Measurements from ENCODE around the gene PLPP2.

DNA sequence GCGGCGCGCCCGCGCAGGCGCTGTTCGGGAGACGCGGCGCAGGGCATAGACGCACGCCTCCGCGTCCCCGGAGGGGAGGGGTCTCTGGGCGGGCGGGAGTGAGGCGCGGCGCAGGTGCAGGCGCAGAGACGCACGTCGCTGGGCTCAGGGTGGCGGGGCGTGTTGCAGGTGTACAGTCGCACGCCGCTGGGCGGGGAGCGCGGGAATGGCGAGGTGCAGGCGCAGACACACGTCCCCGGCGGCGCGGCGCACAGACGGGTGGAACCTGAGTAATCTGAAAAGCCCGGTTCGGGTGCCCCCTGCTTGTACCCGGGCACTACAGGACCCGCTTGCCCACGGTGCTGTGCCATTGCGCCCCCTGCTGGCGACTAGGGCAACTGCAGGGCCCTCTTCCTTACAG lies 44.7 kb downstream of the PLPP2 start:
- TF ChIP-seq TBP (optimal IDR thresholded peaks at IDR 0.05; ENCODE audit: low read depth, low read length) (no peak), COPS2 (conservative IDR thresholded peaks at IDR 0.05) (no peak), CHD2 (IDR thresholded peaks at IDR 0.05; ENCODE audit: low read depth, low read length) (no peak), EP300 (IDR thresholded peaks at IDR 0.05; ENCODE audit: low read length) (no peak), KLF1 (tag; IDR thresholded peaks at IDR 0.05) (no peak), SMARCE1 (IDR thresholded peaks at IDR 0.05) (no peak), FOXM1 (IDR thresholded peaks at IDR 0.05; ENCODE audit: low read depth) (no peak), FOXM1 (CRISPR knock-in tag; IDR thresholded peaks at IDR 0.05; ENCODE audit: low read depth) (no peak), MXI1 (IDR thresholded peaks at IDR 0.05; ENCODE audit: low read depth, low read length) (no peak), ZNF24 (IDR thresholded peaks at IDR 0.05) (no peak), ILK (tag; IDR thresholded peaks at IDR 0.05; ENCODE audit: borderline replicate concordance, low read depth) (no peak), ZNF354B (CRISPR knock-in tag; IDR thresholded peaks at IDR 0.05) (no peak), EZH2 (IDR thresholded peaks at IDR 0.05; ENCODE audit: borderline replicate concordance, low read depth, low read length) (no peak)
- TF ChIP-seq, protein P1, sequence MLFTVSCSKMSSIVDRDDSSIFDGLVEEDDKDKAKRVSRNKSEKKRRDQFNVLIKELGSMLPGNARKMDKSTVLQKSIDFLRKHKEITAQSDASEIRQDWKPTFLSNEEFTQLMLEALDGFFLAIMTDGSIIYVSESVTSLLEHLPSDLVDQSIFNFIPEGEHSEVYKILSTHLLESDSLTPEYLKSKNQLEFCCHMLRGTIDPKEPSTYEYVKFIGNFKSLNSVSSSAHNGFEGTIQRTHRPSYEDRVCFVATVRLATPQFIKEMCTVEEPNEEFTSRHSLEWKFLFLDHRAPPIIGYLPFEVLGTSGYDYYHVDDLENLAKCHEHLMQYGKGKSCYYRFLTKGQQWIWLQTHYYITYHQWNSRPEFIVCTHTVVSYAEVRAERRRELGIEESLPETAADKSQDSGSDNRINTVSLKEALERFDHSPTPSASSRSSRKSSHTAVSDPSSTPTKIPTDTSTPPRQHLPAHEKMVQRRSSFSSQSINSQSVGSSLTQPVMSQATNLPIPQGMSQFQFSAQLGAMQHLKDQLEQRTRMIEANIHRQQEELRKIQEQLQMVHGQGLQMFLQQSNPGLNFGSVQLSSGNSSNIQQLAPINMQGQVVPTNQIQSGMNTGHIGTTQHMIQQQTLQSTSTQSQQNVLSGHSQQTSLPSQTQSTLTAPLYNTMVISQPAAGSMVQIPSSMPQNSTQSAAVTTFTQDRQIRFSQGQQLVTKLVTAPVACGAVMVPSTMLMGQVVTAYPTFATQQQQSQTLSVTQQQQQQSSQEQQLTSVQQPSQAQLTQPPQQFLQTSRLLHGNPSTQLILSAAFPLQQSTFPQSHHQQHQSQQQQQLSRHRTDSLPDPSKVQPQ (CRISPR knock-in tag; IDR thresholded peaks at IDR 0.05; ENCODE audit: borderline replicate concordance): no peak
- TF ChIP-seq, protein P2, sequence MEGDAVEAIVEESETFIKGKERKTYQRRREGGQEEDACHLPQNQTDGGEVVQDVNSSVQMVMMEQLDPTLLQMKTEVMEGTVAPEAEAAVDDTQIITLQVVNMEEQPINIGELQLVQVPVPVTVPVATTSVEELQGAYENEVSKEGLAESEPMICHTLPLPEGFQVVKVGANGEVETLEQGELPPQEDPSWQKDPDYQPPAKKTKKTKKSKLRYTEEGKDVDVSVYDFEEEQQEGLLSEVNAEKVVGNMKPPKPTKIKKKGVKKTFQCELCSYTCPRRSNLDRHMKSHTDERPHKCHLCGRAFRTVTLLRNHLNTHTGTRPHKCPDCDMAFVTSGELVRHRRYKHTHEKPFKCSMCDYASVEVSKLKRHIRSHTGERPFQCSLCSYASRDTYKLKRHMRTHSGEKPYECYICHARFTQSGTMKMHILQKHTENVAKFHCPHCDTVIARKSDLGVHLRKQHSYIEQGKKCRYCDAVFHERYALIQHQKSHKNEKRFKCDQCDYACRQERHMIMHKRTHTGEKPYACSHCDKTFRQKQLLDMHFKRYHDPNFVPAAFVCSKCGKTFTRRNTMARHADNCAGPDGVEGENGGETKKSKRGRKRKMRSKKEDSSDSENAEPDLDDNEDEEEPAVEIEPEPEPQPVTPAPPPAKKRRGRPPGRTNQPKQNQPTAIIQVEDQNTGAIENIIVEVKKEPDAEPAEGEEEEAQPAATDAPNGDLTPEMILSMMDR (IDR thresholded peaks at IDR 0.05 in 2 of 3, conservative IDR thresholded peaks at IDR 0.05 in 1 of 3; ENCODE audit: insufficient read depth in 2 of 3, low read depth in 1 of 3, low read length in 3 of 3): no peak

Data from K562 (cell line).